Measurements from ENCODE around the gene THOC7. TPM values are rescaled to one million over a fixed set of nuclear protein-coding genes. Genes with fewer than 3 reads are reported as not detected.

THOC7 gene
- total RNA-seq, 3 donors from 2014 or later: 61.9 to 62.9 (median 62.2) TPM

DNA sequence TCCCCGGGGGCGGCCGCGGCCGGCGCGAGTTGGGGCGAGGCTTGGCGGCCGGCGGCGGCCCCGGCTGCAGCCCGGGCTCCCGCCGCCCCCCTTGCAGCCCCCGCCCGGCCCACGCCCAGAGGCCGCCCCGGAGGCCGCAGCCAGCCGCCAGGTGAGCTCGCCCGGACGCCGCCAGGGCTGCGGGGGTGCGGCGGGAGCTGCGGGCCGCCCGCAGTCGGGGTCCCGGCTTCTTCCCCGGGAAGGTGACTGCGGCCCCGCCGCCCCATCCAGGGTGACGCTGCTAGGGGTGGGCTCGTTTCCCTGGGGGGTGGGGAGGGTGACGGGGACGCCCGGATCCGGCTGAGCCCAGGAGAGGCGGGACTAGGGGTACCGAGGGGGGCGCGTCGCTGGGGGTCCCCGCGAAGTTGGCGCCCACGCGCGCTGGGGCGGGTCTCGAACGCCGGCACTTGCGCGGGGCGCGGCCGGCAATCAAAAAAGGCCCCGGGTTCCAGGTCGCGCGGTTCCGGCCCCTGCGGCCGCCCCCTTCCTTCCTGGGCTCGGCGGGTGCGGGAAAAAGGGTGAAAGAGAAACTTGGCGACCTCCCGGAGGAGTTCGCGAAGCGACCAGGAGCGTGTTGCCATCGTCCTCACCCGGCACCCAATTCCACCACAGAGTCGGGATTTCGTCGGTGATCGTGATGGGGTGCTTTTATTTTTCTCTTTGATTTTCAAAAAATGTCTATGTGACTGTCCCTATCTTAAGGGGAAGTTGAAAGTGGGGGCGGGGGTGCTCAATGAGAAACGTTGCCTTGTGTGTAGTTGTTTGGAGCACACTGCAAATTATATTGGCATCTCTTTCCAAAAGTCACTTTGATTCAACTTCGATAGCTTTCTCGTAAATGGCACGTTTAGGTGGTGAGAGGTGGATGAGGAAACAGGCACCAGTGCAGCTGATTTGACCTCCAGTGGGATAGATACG is 681 bp upstream of the THOC7 start:
- H3K27ac ChIP-seq: peak overlapping the region; percentile 90 to 96
- H3K36me3 ChIP-seq: no peaks in the 10 kb centered on the region
- no peak for DNase-seq (ENCODE audit: low spot score in 2 of 2)
- no peak for TF ChIP-seq POLR2A (IDR thresholded peaks at IDR 0.05)
- TF ChIP-seq, protein P1, sequence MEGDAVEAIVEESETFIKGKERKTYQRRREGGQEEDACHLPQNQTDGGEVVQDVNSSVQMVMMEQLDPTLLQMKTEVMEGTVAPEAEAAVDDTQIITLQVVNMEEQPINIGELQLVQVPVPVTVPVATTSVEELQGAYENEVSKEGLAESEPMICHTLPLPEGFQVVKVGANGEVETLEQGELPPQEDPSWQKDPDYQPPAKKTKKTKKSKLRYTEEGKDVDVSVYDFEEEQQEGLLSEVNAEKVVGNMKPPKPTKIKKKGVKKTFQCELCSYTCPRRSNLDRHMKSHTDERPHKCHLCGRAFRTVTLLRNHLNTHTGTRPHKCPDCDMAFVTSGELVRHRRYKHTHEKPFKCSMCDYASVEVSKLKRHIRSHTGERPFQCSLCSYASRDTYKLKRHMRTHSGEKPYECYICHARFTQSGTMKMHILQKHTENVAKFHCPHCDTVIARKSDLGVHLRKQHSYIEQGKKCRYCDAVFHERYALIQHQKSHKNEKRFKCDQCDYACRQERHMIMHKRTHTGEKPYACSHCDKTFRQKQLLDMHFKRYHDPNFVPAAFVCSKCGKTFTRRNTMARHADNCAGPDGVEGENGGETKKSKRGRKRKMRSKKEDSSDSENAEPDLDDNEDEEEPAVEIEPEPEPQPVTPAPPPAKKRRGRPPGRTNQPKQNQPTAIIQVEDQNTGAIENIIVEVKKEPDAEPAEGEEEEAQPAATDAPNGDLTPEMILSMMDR (IDR thresholded peaks at IDR 0.05): no peak
- no peak for TF ChIP-seq POLR2AphosphoS5 (IDR thresholded peaks at IDR 0.05)
- no peaks in the 10 kb centered on the region for H3K4me1 ChIP-seq
- H3K9me3 ChIP-seq: no peaks in the 10 kb centered on the region
- H3K27me3 ChIP-seq: no peaks in the 10 kb centered on the region
- H3K4me3 ChIP-seq: peak overlapping the region; percentile 88 to 100 (median 97)
- intact Hi-C loops (cut with DNase I; ENCODE audit: low total_unique reads): no loop called here

DNA sequence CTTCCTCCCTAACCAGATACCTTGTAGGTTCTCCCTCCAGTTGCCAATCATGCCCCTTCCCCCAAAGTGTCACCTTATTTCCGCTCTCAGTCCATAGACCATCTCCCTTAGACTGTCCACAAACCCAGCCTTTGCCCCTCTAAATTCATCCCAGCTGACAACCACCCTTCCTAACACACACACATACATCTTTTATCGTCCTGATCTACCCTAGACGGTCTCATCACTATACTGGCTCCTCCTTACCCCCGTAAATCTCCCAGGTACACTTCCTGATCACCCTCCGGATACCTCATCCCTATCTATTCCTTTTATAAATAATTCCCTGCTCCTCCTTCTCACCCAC is 828 bp downstream of the THOC7 start:
- intact Hi-C loops (cut with DNase I; ENCODE audit: low total_unique reads): no loop called here
- H3K9me3 ChIP-seq: no peaks in the 10 kb centered on the region
- no peaks in the 10 kb centered on the region for H3K36me3 ChIP-seq
- TF ChIP-seq, protein P1 (IDR thresholded peaks at IDR 0.05): no peak
- TF ChIP-seq POLR2AphosphoS5 (IDR thresholded peaks at IDR 0.05) (no peak), POLR2A (IDR thresholded peaks at IDR 0.05) (no peak)
- H3K4me1 ChIP-seq: no peaks in the 10 kb centered on the region
- no peaks in the 10 kb centered on the region for H3K27me3 ChIP-seq
- peak overlapping the region; percentile 94 to 96 for H3K27ac ChIP-seq
- H3K4me3 ChIP-seq: peak overlapping the region; percentile 88 to 100 (median 97)
- DNase-seq (ENCODE audit: low spot score in 2 of 2): no peak

DNA sequence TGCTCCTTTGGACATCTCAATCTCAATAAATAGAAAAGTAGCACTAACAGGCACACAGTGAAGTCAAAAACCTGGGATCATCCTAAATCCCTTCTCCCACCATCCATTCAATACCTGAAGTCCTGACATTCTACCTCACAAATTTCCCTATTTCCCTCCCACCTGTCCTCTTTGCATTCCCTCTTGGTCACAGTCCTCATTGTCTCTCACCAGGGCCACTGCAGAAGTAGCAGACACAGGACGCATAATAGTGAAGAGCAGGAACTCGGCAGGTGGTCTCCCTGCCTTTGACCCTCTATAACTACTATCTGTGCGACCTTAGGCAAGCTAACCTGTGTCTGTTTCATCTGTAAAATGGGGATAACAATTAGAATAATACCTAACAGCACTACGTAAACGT is 2.3 kb downstream of the THOC7 start:
- TF ChIP-seq POLR2A (IDR thresholded peaks at IDR 0.05): no peak
- TF ChIP-seq POLR2AphosphoS5 (IDR thresholded peaks at IDR 0.05): no peak
- TF ChIP-seq, protein P1 (IDR thresholded peaks at IDR 0.05): no peak
- no peaks in the 10 kb centered on the region for H3K9me3 ChIP-seq
- no peak overlapping the region for H3K27ac ChIP-seq
- no peaks in the 10 kb centered on the region for H3K27me3 ChIP-seq
- no peak for DNase-seq (ENCODE audit: low spot score in 2 of 2)
- intact Hi-C loops (cut with DNase I; ENCODE audit: low total_unique reads): no loop called here
- H3K4me3 ChIP-seq: no peak overlapping the region
- no peaks in the 10 kb centered on the region for H3K4me1 ChIP-seq
- no peaks in the 10 kb centered on the region for H3K36me3 ChIP-seq

DNA sequence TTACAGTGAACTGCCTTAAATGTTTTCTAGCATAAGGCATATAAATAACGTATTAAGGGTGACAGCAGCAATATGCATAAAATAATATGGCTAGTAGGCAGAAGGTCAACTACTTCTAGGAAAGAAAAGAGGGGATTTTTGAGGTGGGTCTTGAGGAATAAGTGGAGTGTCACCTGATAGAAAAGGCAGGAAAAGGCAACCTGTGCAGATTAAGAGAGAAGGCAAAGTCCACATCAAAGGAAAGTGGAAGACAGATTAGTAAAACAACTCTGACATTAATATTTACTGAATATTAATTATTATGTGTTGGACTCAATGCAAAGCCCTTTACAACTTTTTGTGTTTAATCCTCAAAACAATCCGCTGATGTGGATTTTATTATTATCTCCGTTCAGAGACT is 2.8 kb downstream of the THOC7 start:
- Histone ChIP-seq H3K4me3 (no peak overlapping the region), H3K36me3 (no peaks in the 10 kb centered on the region), H3K27ac (no peak overlapping the region), H3K27me3 (no peaks in the 10 kb centered on the region), H3K4me1 (no peaks in the 10 kb centered on the region), H3K9me3 (no peaks in the 10 kb centered on the region)
- DNase-seq (ENCODE audit: low spot score in 2 of 2): no peak
- intact Hi-C loops (cut with DNase I; ENCODE audit: low total_unique reads): no loop called here
- TF ChIP-seq, protein P1 (IDR thresholded peaks at IDR 0.05): no peak
- no peak for TF ChIP-seq POLR2A (IDR thresholded peaks at IDR 0.05)
- TF ChIP-seq POLR2AphosphoS5 (IDR thresholded peaks at IDR 0.05): no peak

DNA sequence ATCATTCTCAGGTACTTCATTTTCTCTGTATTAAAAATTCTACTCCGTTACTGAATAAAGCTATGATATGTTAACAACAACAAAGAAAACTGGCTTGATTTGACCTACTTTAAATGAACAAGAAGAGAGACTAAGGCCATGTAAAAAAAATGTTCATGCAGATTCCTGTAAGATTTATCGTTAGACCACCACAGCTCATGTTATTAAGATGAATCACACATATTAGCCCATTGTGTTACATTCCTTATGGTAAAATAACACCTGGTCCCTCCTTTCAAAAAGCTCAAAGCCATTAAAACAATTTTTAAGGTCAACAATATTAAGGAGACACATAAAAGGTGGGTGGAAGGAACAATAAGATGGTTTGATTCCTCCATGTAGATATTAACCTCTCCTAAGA is 6.3 kb downstream of the THOC7 start:
- Histone ChIP-seq H3K4me1 (no peaks in the 10 kb centered on the region), H3K9me3 (no peaks in the 10 kb centered on the region), H3K27me3 (no peaks in the 10 kb centered on the region), H3K4me3 (no peak overlapping the region), H3K27ac (no peak overlapping the region), H3K36me3 (no peaks in the 10 kb centered on the region)
- TF ChIP-seq POLR2AphosphoS5 (IDR thresholded peaks at IDR 0.05) (no peak), POLR2A (IDR thresholded peaks at IDR 0.05) (no peak)
- TF ChIP-seq, protein P1 (IDR thresholded peaks at IDR 0.05): no peak
- intact Hi-C loops (cut with DNase I; ENCODE audit: low total_unique reads): no loop called here
- no peak for DNase-seq (ENCODE audit: low spot score in 2 of 2)
